ENCODE results near the gene PRKCH.

The PRKCH gene

DNA sequence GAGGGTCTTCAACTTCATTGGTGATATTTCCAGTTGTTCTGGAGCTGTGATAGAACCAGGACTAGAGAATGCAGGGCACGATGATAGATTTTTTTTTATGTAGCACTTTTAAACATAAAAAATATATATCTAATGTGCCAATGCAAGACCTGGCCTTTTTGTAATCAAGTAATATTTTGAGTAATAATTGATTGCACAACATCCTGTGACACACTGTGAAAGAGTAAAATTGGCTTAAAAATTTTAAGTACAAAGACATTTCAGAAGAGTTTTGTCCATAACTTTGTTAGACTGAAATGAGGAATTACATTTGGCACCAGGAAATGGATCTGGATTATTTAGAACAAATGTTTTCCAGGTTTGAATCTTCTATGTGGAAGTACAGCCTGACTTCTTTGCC lies 22.1 kb downstream of the PRKCH start:
- TF ChIP-seq MYC (IDR thresholded peaks at IDR 0.05; ENCODE audit: low read depth, low read length) (no peak), POLR2A (IDR thresholded peaks at IDR 0.05; ENCODE audit: extremely low read depth, insufficient read length) (no peak), MAX (IDR thresholded peaks at IDR 0.05; ENCODE audit: low read depth, low read length) (no peak)
- TF ChIP-seq, protein P1, sequence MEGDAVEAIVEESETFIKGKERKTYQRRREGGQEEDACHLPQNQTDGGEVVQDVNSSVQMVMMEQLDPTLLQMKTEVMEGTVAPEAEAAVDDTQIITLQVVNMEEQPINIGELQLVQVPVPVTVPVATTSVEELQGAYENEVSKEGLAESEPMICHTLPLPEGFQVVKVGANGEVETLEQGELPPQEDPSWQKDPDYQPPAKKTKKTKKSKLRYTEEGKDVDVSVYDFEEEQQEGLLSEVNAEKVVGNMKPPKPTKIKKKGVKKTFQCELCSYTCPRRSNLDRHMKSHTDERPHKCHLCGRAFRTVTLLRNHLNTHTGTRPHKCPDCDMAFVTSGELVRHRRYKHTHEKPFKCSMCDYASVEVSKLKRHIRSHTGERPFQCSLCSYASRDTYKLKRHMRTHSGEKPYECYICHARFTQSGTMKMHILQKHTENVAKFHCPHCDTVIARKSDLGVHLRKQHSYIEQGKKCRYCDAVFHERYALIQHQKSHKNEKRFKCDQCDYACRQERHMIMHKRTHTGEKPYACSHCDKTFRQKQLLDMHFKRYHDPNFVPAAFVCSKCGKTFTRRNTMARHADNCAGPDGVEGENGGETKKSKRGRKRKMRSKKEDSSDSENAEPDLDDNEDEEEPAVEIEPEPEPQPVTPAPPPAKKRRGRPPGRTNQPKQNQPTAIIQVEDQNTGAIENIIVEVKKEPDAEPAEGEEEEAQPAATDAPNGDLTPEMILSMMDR (IDR thresholded peaks at IDR 0.05; ENCODE audit: low read depth, low read length): no peak
- DNase-seq (ENCODE audit: low read depth): no peak
- no peak overlapping the region for H3K4me3 ChIP-seq (ENCODE audit: low read depth, low read length)

DNA sequence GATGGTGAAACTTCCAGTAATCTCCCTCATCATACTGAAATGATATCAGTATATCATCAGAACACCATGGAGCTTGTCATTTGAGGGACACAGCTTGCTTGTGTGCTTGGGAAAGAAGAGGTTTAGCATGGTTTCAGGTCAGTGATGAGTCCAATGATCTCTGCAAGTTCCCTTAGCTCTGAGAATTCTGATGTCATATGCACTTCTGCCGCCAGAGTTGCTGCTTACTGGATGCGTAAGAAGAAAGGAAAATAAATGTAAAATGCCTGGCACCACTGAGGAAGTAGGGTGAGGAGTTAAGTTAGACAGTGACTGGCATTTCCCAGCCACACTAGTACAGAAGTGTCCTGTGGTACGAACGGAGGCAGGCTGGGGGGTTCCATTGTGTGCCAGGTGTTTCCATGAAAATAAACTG lies 22.6 kb downstream of the PRKCH start:
- DNase-seq (ENCODE audit: low read depth): no peak
- TF ChIP-seq MAX (IDR thresholded peaks at IDR 0.05; ENCODE audit: low read depth, low read length) (no peak), MYC (IDR thresholded peaks at IDR 0.05; ENCODE audit: low read depth, low read length) (no peak), POLR2A (IDR thresholded peaks at IDR 0.05; ENCODE audit: extremely low read depth, insufficient read length) (no peak)
- TF ChIP-seq, protein P1 (IDR thresholded peaks at IDR 0.05; ENCODE audit: low read depth, low read length): no peak
- no peak overlapping the region for H3K4me3 ChIP-seq (ENCODE audit: low read depth, low read length)

- TF ChIP-seq, protein P1 (IDR thresholded peaks at IDR 0.05; ENCODE audit: low read depth, low read length): no peak
- TF ChIP-seq MAX (IDR thresholded peaks at IDR 0.05; ENCODE audit: low read depth, low read length) (no peak), MYC (IDR thresholded peaks at IDR 0.05; ENCODE audit: low read depth, low read length) (no peak), POLR2A (IDR thresholded peaks at IDR 0.05; ENCODE audit: extremely low read depth, insufficient read length) (no peak)
- DNase-seq (ENCODE audit: low read depth): no peak
- H3K4me3 ChIP-seq (ENCODE audit: low read depth, low read length): no peak overlapping the region
Observed at GRCh38 chr14:61344437-61345150, 23.2 kb downstream of the PRKCH start.

- TF ChIP-seq, protein P1 (IDR thresholded peaks at IDR 0.05; ENCODE audit: low read depth, low read length): no peak
- TF ChIP-seq POLR2A (IDR thresholded peaks at IDR 0.05; ENCODE audit: extremely low read depth, insufficient read length): no peak
- no peak for TF ChIP-seq MYC (IDR thresholded peaks at IDR 0.05; ENCODE audit: low read depth, low read length)
- TF ChIP-seq MAX (IDR thresholded peaks at IDR 0.05; ENCODE audit: low read depth, low read length): no peak
- DNase-seq (ENCODE audit: low read depth): no peak
- no peak overlapping the region for H3K4me3 ChIP-seq (ENCODE audit: low read depth, low read length)
Observed at GRCh38 chr14:61345151-61345482, 23.7 kb downstream of the PRKCH start.

- H3K4me3 ChIP-seq (ENCODE audit: low read depth, low read length): no peak overlapping the region
- TF ChIP-seq MYC (IDR thresholded peaks at IDR 0.05; ENCODE audit: low read depth, low read length) (no peak), POLR2A (IDR thresholded peaks at IDR 0.05; ENCODE audit: extremely low read depth, insufficient read length) (no peak)
- TF ChIP-seq, protein P1 (IDR thresholded peaks at IDR 0.05; ENCODE audit: low read depth, low read length): no peak
- DNase-seq (ENCODE audit: low read depth): no peak
Observed at GRCh38 chr14:61346221-61346620, 24.8 kb downstream of the PRKCH start.

GRCh38 chr14:61346793-61347192 lies 25.4 kb downstream of the PRKCH start:
- no peak for DNase-seq (ENCODE audit: low read depth)
- H3K4me3 ChIP-seq (ENCODE audit: low read depth, low read length): no peak overlapping the region
- TF ChIP-seq POLR2A (IDR thresholded peaks at IDR 0.05; ENCODE audit: extremely low read depth, insufficient read length) (no peak), MYC (IDR thresholded peaks at IDR 0.05; ENCODE audit: low read depth, low read length) (no peak), MAX (IDR thresholded peaks at IDR 0.05; ENCODE audit: low read depth, low read length) (no peak)
- TF ChIP-seq, protein P1 (IDR thresholded peaks at IDR 0.05; ENCODE audit: low read depth, low read length): no peak

All from NB4 (cell line).